Thoracic aorta (tissue), 2 donors: ENCODE measurements around the gene MAML3. TPM values are rescaled to one million over a fixed set of nuclear protein-coding genes. Genes with fewer than 3 reads are reported as not detected.

ENCODE experiments used
- ATAC-seq: fragments of 150-250 bp; one replicate; pipeline ENCODE4 v1.8.0; 2017; ENCODE audit warnings: low read depth; ENCODE audit not compliant: insufficient number of reproducible peaks, low FRiP score
- DNase-seq: peaks from one replicate; pipeline ENCODE4 v3.0.0-alpha.2; 2020; ENCODE audit warnings: low spot score
- H3K27ac ChIP-seq, 2 donors: fragments of 200-600 bp; sonication (generic); 1 replicate in 1 of 2; 2 replicates in 1 of 2; pipeline ENCODE4 v1.5.1; 2016; ENCODE audit warnings: mild to moderate bottlenecking in 2 of 2, moderate library complexity in 2 of 2
- H3K27me3 ChIP-seq: fragments of 200-600 bp; sonication (generic); replicated peaks from 2 replicates; pipeline ENCODE4 v1.6.0; 2016; ENCODE audit warnings: mild to moderate bottlenecking; ENCODE audit not compliant: insufficient read depth
- H3K36me3 ChIP-seq: fragments of 200-600 bp; sonication (generic); one replicate; pipeline ENCODE4 v1.5.1; 2016
- H3K4me1 ChIP-seq, 2 donors: fragments of 200-600 bp; sonication (generic); 1 replicate in 1 of 2; 2 replicates in 1 of 2; pipeline versions ENCODE4 v1.5.1 to v1.6.0; 2016; ENCODE audit warnings: low read depth in 2 of 2, mild to moderate bottlenecking in 1 of 2; ENCODE audit not compliant: control insufficient read depth in 1 of 2
- H3K4me3 ChIP-seq: fragments of 200-600 bp; sonication (generic); 2 replicates; pipeline ENCODE4 v1.5.1; 2016; ENCODE audit warnings: mild to moderate bottlenecking
- H3K9me3 ChIP-seq: fragments of 200-600 bp; sonication (generic); 2 replicates; pipeline ENCODE4 v1.5.1; 2016
- total RNA-seq, 2 donors: library from RNA; depleted of rRNA; stranded (reverse); fragments of >200 nt; gene quantifications; one replicate each; pipeline versions ENCODE4 v1.1.0 to v1.2.3, GENCODE V29; 2016
- TF ChIP-seq, protein P1 (sequence below): fragments of 200-600 bp; sonication (generic); IDR thresholded peaks from one replicate; pipeline ENCODE4 v1.5.1; 2019; ENCODE audit warnings: antibody characterized with exemption

Gene MAML3
- total RNA-seq, 2 donors from 2014 or later, result 7.3 to 14.1 TPM

DNA sequence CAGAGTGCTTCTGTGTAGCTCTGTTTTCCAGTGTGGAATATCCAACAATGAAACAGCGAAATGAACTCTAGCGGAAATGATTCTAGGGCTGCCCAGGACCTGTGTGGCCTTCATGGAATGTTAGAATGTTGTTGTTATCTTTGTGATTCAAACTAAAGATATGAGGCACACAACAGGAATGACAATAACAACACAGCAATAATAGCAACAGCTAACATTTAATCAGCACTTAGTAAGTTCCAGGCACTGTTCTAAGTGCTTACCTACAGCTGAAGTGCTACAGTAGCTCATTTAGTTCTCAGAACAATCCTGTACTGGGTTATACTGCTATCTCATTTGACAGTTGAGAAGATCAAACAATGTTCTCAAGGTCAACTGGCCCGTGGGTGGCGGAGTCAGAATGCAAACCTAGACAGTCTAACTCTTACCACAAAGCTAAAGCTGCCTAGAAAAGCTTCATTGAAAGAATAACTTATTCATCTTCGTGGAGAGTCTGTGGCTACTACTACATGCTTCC is 63.7 kb downstream of the MAML3 start:
- peaks cover 21 to 54% of the 10 kb centered on the region in 2 donors for H3K4me1 ChIP-seq
- H3K36me3 ChIP-seq, result no peaks in the 10 kb centered on the region
- TF ChIP-seq, protein P1, sequence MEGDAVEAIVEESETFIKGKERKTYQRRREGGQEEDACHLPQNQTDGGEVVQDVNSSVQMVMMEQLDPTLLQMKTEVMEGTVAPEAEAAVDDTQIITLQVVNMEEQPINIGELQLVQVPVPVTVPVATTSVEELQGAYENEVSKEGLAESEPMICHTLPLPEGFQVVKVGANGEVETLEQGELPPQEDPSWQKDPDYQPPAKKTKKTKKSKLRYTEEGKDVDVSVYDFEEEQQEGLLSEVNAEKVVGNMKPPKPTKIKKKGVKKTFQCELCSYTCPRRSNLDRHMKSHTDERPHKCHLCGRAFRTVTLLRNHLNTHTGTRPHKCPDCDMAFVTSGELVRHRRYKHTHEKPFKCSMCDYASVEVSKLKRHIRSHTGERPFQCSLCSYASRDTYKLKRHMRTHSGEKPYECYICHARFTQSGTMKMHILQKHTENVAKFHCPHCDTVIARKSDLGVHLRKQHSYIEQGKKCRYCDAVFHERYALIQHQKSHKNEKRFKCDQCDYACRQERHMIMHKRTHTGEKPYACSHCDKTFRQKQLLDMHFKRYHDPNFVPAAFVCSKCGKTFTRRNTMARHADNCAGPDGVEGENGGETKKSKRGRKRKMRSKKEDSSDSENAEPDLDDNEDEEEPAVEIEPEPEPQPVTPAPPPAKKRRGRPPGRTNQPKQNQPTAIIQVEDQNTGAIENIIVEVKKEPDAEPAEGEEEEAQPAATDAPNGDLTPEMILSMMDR, result no peak
- no peak overlapping the region for H3K27ac ChIP-seq
- H3K9me3 ChIP-seq, result no peaks in the 10 kb centered on the region
- no peak for DNase-seq
- H3K27me3 ChIP-seq, result no peaks in the 10 kb centered on the region
- no peak for ATAC-seq
- H3K4me3 ChIP-seq, result no peak overlapping the region

DNA sequence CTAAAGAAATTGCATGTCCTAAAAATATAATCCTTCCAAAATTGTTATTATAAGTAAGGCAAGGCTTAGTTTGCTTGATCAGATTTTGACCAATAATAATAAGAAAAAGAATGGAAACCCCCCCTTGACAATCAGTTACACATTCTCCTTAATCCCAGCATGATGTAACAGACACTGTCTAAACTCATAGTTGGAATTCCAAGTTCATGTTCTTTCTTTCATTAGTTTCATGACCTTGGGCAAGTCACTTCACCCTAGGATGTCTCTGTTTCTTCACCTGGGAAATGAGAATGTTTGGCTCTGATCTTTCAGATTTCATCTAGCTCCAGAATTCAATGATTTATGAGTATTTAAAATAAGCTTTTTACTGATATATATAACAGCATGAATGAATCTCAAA is 64.8 kb downstream of the MAML3 start:
- Histone ChIP-seq H3K27me3 (no peaks in the 10 kb centered on the region), H3K9me3 (no peaks in the 10 kb centered on the region), H3K4me3 (no peak overlapping the region), H3K36me3 (no peaks in the 10 kb centered on the region), H3K4me1 (peaks cover 21 to 54% of the 10 kb centered on the region in 2 donors), H3K27ac (no peak overlapping the region)
- ATAC-seq (no peak), DNase-seq (no peak)
- TF ChIP-seq, protein P1, result no peak

DNA sequence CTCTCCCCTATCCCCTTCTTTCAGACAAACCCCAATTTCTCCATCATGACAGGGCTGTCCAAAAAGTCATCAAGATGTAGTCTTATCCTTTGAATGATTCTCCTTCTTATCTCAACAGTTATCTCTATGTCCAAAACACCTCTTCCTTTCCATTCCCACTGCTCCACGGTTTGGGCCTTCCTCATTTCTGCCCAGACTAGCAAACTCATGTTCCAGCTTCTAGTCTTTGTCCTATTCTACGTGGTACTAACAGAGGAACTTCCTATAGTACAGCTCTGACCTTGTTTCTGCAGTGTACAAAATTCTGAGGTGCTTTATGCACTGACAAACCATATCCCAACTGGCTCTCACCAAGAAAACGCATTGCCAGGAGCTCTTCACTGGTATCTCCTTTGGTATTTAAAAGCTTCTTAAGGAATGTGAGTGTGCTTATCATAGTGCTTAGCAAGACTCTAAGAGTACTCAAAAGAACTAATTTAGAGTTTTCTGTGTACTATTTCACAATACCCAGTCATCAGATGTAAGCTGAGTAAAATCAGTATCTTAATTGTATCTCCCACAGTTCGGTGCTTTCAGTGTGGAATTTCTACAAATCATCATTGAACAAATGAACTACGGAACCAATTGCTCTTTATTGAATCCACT is 65.5 kb downstream of the MAML3 start:
- Histone ChIP-seq H3K27ac (no peak overlapping the region), H3K27me3 (no peaks in the 10 kb centered on the region), H3K9me3 (no peaks in the 10 kb centered on the region), H3K4me1 (peaks cover 14 to 54% of the 10 kb centered on the region in 2 donors), H3K4me3 (no peak overlapping the region), H3K36me3 (no peaks in the 10 kb centered on the region)
- TF ChIP-seq, protein P1, result no peak
- ATAC-seq (no peak), DNase-seq (no peak)

DNA sequence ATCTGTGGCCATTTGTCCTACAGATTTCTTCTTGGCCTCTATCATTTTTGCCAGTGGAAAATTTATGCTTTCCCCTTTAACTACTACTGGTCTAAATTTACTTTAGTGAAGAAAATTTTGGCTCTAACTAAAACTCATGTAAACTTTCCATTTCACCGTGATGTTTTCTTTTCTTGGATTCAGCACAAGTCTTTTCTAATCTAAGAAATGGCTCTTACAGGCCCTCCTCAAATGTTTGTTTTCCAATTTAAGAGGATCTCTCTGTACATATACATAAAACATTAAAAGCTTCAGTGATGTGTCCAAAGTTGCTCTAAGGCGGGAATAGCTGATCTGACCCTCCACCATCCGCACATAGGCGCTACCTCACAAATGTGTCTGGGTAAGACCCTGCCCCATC is 68.1 kb downstream of the MAML3 start:
- TF ChIP-seq, protein P1, result no peak
- Histone ChIP-seq H3K36me3 (no peaks in the 10 kb centered on the region), H3K27ac (peak overlapping the region; percentile 50 to 68), H3K4me3 (peak overlapping the region; percentile 38), H3K4me1 (peaks cover 11 to 43% of the 10 kb centered on the region in 2 donors), H3K9me3 (no peaks in the 10 kb centered on the region), H3K27me3 (no peaks in the 10 kb centered on the region)
- ATAC-seq (no peak), DNase-seq (no peak)

DNA sequence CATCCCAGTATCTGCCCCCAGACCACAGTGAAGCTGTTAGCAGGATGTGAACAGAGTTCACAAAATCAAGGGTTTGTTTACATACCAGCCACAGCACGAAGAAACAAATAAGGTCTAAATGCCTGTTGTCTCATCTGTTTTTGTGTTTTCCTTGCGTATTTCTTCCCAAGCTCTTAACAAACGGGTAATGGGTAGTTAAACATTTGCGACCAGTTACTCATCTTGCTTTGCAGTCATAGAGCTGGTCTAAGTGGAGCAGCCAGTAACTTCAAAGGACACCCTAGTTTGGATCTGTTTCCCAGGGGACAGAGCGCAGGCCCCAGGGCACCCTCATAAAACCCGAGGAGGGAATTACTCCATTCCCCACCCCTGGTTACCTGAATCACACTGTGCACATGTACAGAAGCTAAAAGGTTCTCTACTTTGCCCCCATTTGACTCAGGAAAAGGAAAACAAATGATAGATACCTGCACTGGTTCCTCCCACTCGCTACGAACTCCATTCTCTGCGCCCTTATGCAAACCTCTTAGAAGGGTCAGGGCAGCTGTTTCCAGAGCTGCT is 68.8 kb downstream of the MAML3 start:
- Histone ChIP-seq H3K36me3 (no peaks in the 10 kb centered on the region), H3K4me3 (peak overlapping the region; percentile 38), H3K4me1 (peaks cover 11 to 36% of the 10 kb centered on the region in 2 donors), H3K27me3 (no peaks in the 10 kb centered on the region), H3K27ac (peak overlapping the region; percentile 50 to 68), H3K9me3 (no peaks in the 10 kb centered on the region)
- ATAC-seq (no peak), DNase-seq (no peak)
- TF ChIP-seq, protein P1, result no peak
